ENCODE data around the gene VPS72.

VPS72 gene

GRCh38 chr1:151144474-151145303 lies 45.3 kb downstream of the VPS72 start:
- no CpG with 5 or more reads among the region's 7 CpGs for WGBS, 2 donors (ENCODE audit: extremely low coverage in 2 of 2, insufficient read length in 2 of 2, insufficient replicate concordance in 1 of 2)
- no peak overlapping the region for H2BK5ac ChIP-seq (ENCODE audit: low read length)
- peak overlapping the region; percentile 5 for H3K18ac ChIP-seq (ENCODE audit: low read length)
- no peak for DNase-seq (ENCODE audit: low spot score)
- H3K4me2 ChIP-seq (ENCODE audit: insufficient read depth, low read length, poor library complexity, severe bottlenecking): peak overlapping the region; percentile 90
- peak overlapping the region; percentile 89 to 99 for H3K4me3 ChIP-seq (ENCODE audit: low read length in 2 of 2)
- H2BK120ac ChIP-seq (ENCODE audit: low read depth, low read length): no peak overlapping the region
- no peak overlapping the region for H3K4ac ChIP-seq (ENCODE audit: low read length)
- peak overlapping the region; percentile 97 for H2AFZ ChIP-seq (ENCODE audit: low read length)
- no peaks in the 10 kb centered on the region for H3K79me1 ChIP-seq (ENCODE audit: low read depth, low read length)
- H2BK15ac ChIP-seq (ENCODE audit: low read length): no peak overlapping the region
- H4K8ac ChIP-seq (ENCODE audit: low read depth, low read length): no peak overlapping the region
- no peak overlapping the region for H3K27ac ChIP-seq (replicated peaks; ENCODE audit: low read length)
- H3K9me3 ChIP-seq (replicated peaks in 1 of 2; ENCODE audit: control insufficient read depth in 2 of 2, insufficient read depth in 1 of 2, low read depth in 1 of 2, low read length in 2 of 2): no peaks in the 10 kb centered on the region
- no peak overlapping the region for H3K14ac ChIP-seq (ENCODE audit: low read length)
- no peak overlapping the region for H3K9ac ChIP-seq (ENCODE audit: low read depth, low read length, poor library complexity)
- peaks cover 0 to 4% (median 0%) of the 10 kb centered on the region in 3 experiments for H3K27me3 ChIP-seq (ENCODE audit: control insufficient read depth in 3 of 3, insufficient read depth in 3 of 3, low read depth in 1 of 3, low read length in 3 of 3)
- H2AK5ac ChIP-seq (ENCODE audit: low read depth, low read length): peak overlapping the region; percentile 65
- H3K36me3 ChIP-seq (replicated peaks in 1 of 2; ENCODE audit: control insufficient read depth in 2 of 2, insufficient read depth in 2 of 2, low read length in 2 of 2): peaks cover 7 to 22% of the 10 kb centered on the region in 2 donors
- no peak overlapping the region for H4K91ac ChIP-seq (ENCODE audit: low read depth, low read length, poor library complexity)
- peaks cover 29 to 33% of the 10 kb centered on the region in 2 donors for H3K4me1 ChIP-seq (ENCODE audit: control insufficient read depth in 2 of 2, insufficient read depth in 1 of 2, low read depth in 1 of 2, low read length in 2 of 2)
- H2BK12ac ChIP-seq (ENCODE audit: low read length): no peak overlapping the region
- H3K23ac ChIP-seq (ENCODE audit: low read depth, low read length, poor library complexity): no peak overlapping the region

- DNase-seq (ENCODE audit: low spot score): no peak
- peak overlapping the region; percentile 78 for H3K18ac ChIP-seq (ENCODE audit: low read length)
- H3K23ac ChIP-seq (ENCODE audit: low read depth, low read length, poor library complexity): no peak overlapping the region
- H3K27me3 ChIP-seq (ENCODE audit: control insufficient read depth in 3 of 3, insufficient read depth in 3 of 3, low read depth in 1 of 3, low read length in 3 of 3): peaks cover 0 to 4% (median 0%) of the 10 kb centered on the region in 3 experiments
- peak overlapping the region; percentile 32 for H3K4me2 ChIP-seq (ENCODE audit: insufficient read depth, low read length, poor library complexity, severe bottlenecking)
- H4K91ac ChIP-seq (ENCODE audit: low read depth, low read length, poor library complexity): no peak overlapping the region
- no peak overlapping the region for H3K14ac ChIP-seq (ENCODE audit: low read length)
- no CpG with 5 or more reads among the region's 5 CpGs for WGBS, 2 donors (ENCODE audit: extremely low coverage in 2 of 2, insufficient read length in 2 of 2, insufficient replicate concordance in 1 of 2)
- H3K27ac ChIP-seq (replicated peaks; ENCODE audit: low read length): no peak overlapping the region
- no peak overlapping the region for H2BK120ac ChIP-seq (ENCODE audit: low read depth, low read length)
- H3K4me3 ChIP-seq (ENCODE audit: low read length in 2 of 2): no peak overlapping the region
- no peak overlapping the region for H2AFZ ChIP-seq (ENCODE audit: low read length)
- H3K9me3 ChIP-seq (replicated peaks in 1 of 2; ENCODE audit: control insufficient read depth in 2 of 2, insufficient read depth in 1 of 2, low read depth in 1 of 2, low read length in 2 of 2): no peaks in the 10 kb centered on the region
- H3K9ac ChIP-seq (ENCODE audit: low read depth, low read length, poor library complexity): peak overlapping the region; percentile 6
- no peak overlapping the region for H2BK15ac ChIP-seq (ENCODE audit: low read length)
- H3K4ac ChIP-seq (ENCODE audit: low read length): no peak overlapping the region
- peaks cover 8 to 29% of the 10 kb centered on the region in 2 donors for H3K36me3 ChIP-seq (replicated peaks in 1 of 2; ENCODE audit: control insufficient read depth in 2 of 2, insufficient read depth in 2 of 2, low read length in 2 of 2)
- H3K79me1 ChIP-seq (ENCODE audit: low read depth, low read length): no peaks in the 10 kb centered on the region
- H2BK5ac ChIP-seq (ENCODE audit: low read length): no peak overlapping the region
- H2BK12ac ChIP-seq (ENCODE audit: low read length): no peak overlapping the region
- H2AK5ac ChIP-seq (ENCODE audit: low read depth, low read length): peak overlapping the region; percentile 65
- no peak overlapping the region for H4K8ac ChIP-seq (ENCODE audit: low read depth, low read length)
- H3K4me1 ChIP-seq (ENCODE audit: control insufficient read depth in 2 of 2, insufficient read depth in 1 of 2, low read depth in 1 of 2, low read length in 2 of 2): peaks cover 29 to 33% of the 10 kb centered on the region in 2 donors
Observed at GRCh38 chr1:151143986-151144385, 46.0 kb downstream of the VPS72 start.

GRCh38 chr1:151143057-151143435 lies 47.0 kb downstream of the VPS72 start:
- Histone ChIP-seq H3K23ac (ENCODE audit: low read depth, low read length, poor library complexity) (no peak overlapping the region), H3K4me3 (ENCODE audit: low read length in 2 of 2) (no peak overlapping the region), H3K36me3 (replicated peaks in 1 of 2; ENCODE audit: control insufficient read depth in 2 of 2, insufficient read depth in 2 of 2, low read length in 2 of 2) (peaks cover 11 to 36% of the 10 kb centered on the region in 2 donors), H4K91ac (ENCODE audit: low read depth, low read length, poor library complexity) (no peak overlapping the region), H3K14ac (ENCODE audit: low read length) (no peak overlapping the region), H3K9ac (ENCODE audit: low read depth, low read length, poor library complexity) (no peak overlapping the region), H3K9me3 (replicated peaks in 1 of 2; ENCODE audit: control insufficient read depth in 2 of 2, insufficient read depth in 1 of 2, low read depth in 1 of 2, low read length in 2 of 2) (no peaks in the 10 kb centered on the region), H3K27ac (replicated peaks; ENCODE audit: low read length) (no peak overlapping the region), H2AK5ac (ENCODE audit: low read depth, low read length) (no peak overlapping the region), H3K79me1 (ENCODE audit: low read depth, low read length) (peaks cover 1% of the 10 kb centered on the region), H2AFZ (ENCODE audit: low read length) (no peak overlapping the region), H3K27me3 (ENCODE audit: control insufficient read depth in 3 of 3, insufficient read depth in 3 of 3, low read depth in 1 of 3, low read length in 3 of 3) (peaks cover 0 to 4% (median 0%) of the 10 kb centered on the region in 3 experiments), H3K4me2 (ENCODE audit: insufficient read depth, low read length, poor library complexity, severe bottlenecking) (no peak overlapping the region), H2BK120ac (ENCODE audit: low read depth, low read length) (peak overlapping the region; percentile 16), H3K4ac (ENCODE audit: low read length) (no peak overlapping the region), H3K4me1 (ENCODE audit: control insufficient read depth in 2 of 2, insufficient read depth in 1 of 2, low read depth in 1 of 2, low read length in 2 of 2) (peaks cover 29 to 33% of the 10 kb centered on the region in 2 donors), H4K8ac (ENCODE audit: low read depth, low read length) (no peak overlapping the region), H2BK5ac (ENCODE audit: low read length) (no peak overlapping the region), H3K18ac (ENCODE audit: low read length) (no peak overlapping the region), H2BK12ac (ENCODE audit: low read length) (no peak overlapping the region), H2BK15ac (ENCODE audit: low read length) (no peak overlapping the region)
- no CpG with 5 or more reads among the region's 7 CpGs for WGBS, 2 donors (ENCODE audit: extremely low coverage in 2 of 2, insufficient read length in 2 of 2, insufficient replicate concordance in 1 of 2)
- no peak for DNase-seq (ENCODE audit: low spot score)

- Histone ChIP-seq H2BK15ac (ENCODE audit: low read length) (no peak overlapping the region), H3K36me3 (replicated peaks in 1 of 2; ENCODE audit: control insufficient read depth in 2 of 2, insufficient read depth in 2 of 2, low read length in 2 of 2) (peaks cover 15 to 41% of the 10 kb centered on the region in 2 donors), H3K4me2 (ENCODE audit: insufficient read depth, low read length, poor library complexity, severe bottlenecking) (no peak overlapping the region), H3K9me3 (replicated peaks in 1 of 2; ENCODE audit: control insufficient read depth in 2 of 2, insufficient read depth in 1 of 2, low read depth in 1 of 2, low read length in 2 of 2) (no peaks in the 10 kb centered on the region), H4K91ac (ENCODE audit: low read depth, low read length, poor library complexity) (no peak overlapping the region), H3K27me3 (ENCODE audit: control insufficient read depth in 3 of 3, insufficient read depth in 3 of 3, low read depth in 1 of 3, low read length in 3 of 3) (peaks cover 0 to 4% (median 0%) of the 10 kb centered on the region in 3 experiments), H3K79me1 (ENCODE audit: low read depth, low read length) (peaks cover 1% of the 10 kb centered on the region), H3K18ac (ENCODE audit: low read length) (no peak overlapping the region), H3K4me1 (ENCODE audit: control insufficient read depth in 2 of 2, insufficient read depth in 1 of 2, low read depth in 1 of 2, low read length in 2 of 2) (peaks cover 29 to 30% of the 10 kb centered on the region in 2 donors), H3K4ac (ENCODE audit: low read length) (no peak overlapping the region), H2BK12ac (ENCODE audit: low read length) (no peak overlapping the region), H2BK120ac (ENCODE audit: low read depth, low read length) (no peak overlapping the region), H3K14ac (ENCODE audit: low read length) (no peak overlapping the region), H4K8ac (ENCODE audit: low read depth, low read length) (no peak overlapping the region), H3K27ac (replicated peaks; ENCODE audit: low read length) (no peak overlapping the region), H2BK5ac (ENCODE audit: low read length) (no peak overlapping the region), H3K9ac (ENCODE audit: low read depth, low read length, poor library complexity) (peak overlapping the region; percentile 73), H2AK5ac (ENCODE audit: low read depth, low read length) (no peak overlapping the region), H2AFZ (ENCODE audit: low read length) (no peak overlapping the region), H3K23ac (ENCODE audit: low read depth, low read length, poor library complexity) (no peak overlapping the region), H3K4me3 (ENCODE audit: low read length in 2 of 2) (no peak overlapping the region)
- WGBS, 2 donors (ENCODE audit: extremely low coverage in 2 of 2, insufficient read length in 2 of 2, insufficient replicate concordance in 1 of 2): no CpG with 5 or more reads among the region's 5 CpGs
- DNase-seq (ENCODE audit: low spot score): no peak
Observed at GRCh38 chr1:151142411-151143056, 47.5 kb downstream of the VPS72 start.
